SKM-1 treated with dmso at 0.1 percent for 144 hours (cell line): ENCODE results near the gene PSMB10.
"Not testable (repeated sequence)": the region's sequence is repeated elsewhere in the genome, so short reads cannot be mapped to it uniquely, and the experiment has no call there.

ENCODE experiments used
- DNase-seq: peaks from one replicate; lab custom pipeline; 2025; ENCODE audit not compliant: unreplicated experiment; lab: John Stamatoyannopoulos, UW

The PSMB10 gene

GRCh38 chr16:67927131-67927941, 9.3 kb downstream of the PSMB10 start:
- DNase-seq, result no peak

DNA sequence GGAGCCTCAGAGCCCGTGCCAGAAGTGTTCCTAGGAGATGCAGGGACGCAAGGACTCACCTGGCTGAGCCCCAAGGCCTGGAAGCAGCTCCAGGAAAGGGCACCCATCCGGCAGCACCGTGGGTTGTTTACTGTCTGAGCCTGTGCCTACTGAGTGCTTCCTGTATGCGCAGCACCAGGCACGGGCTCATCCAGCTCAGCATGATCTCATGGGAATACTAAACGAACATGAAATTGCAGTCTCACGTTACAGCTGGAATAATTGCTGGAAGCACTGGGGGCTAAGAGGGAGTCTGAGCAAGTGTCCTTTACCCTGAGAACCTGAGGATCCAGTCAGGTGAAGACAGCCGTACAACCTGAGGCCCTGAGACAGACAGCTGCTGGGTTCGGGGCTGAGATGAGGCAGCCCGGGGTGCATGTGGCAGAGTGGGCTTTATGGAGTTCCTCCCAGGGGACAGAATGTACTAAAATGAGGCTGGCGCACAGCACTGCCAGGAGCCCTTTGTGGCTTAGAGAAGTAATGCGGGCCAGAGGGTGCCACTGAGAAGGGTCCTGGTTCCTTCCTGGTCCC, 10.4 kb downstream of the PSMB10 start:
- DNase-seq, result no peak

GRCh38 chr16:67924140-67924906, 12.3 kb downstream of the PSMB10 start:
- no peak for DNase-seq

DNA sequence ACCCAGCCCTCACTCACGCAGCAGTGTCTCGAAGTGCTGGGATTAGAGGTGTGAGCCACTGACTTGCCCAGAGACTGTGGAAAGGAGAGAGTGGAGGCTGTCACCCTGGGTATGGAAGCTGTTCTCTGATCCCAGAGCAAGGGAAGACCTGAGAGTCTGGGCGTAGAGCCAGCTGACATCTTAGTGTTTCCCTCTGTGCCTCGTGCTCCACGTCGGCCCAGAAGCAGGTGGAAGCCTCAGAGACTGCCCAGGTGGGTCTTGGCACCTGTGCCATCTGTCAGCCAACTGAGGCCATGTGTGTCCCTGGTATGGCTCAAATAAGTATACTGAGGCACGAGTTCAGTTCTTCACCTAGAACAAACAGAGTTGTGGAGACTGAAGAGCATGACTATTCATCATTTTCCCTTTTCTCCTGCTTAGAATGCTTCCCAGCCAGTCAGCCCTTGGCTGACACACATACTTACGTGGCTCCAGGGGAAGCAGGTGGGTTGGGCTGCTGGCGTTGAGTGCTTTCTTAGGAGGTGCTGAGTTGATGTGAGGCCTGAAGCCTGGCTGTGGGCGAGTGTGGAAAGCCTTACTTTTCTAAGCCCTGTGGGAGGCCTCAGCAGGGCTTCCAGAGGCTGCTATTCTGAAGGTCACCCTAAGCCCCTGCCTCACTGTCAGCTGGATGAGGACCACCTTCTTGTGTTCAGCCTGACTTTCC, 13.1 kb downstream of the PSMB10 start:
- no peak for DNase-seq

- DNase-seq, result no peak
Measured at GRCh38 chr16:67922740-67923139, 13.9 kb downstream of the PSMB10 start.

- DNase-seq, result no peak
Measured at GRCh38 chr16:67922221-67922620, 14.4 kb downstream of the PSMB10 start.

DNA sequence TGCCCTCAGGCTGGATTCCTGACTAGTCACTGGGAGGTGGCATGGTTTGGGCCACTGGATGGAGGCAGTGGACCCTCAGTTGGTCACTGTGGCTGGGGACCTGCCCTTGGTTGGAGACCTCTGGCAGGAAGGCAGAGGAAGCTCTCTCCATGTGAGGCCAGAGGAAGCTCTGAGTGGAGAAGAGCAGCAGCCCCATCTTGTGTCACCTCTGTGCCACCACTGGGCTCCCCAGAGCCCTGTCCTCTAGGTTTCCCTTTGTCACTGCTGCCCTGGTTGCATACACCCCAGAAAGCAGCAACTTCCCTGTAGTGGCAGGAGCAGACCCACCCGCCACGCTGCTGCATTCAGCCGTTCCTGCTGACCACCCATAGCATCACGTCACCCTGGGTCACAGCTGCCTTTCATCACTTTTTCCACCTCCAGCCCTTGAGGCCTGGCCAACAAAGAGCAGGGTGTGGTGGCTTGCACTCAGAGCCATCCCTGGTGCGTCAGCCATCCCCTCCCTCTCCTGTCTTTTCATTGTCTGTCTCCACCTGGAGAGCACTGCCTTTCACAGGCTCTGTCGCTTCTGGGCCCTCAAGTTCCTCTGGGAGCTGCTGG, 16.9 kb downstream of the PSMB10 start:
- DNase-seq, result no peak

DNA sequence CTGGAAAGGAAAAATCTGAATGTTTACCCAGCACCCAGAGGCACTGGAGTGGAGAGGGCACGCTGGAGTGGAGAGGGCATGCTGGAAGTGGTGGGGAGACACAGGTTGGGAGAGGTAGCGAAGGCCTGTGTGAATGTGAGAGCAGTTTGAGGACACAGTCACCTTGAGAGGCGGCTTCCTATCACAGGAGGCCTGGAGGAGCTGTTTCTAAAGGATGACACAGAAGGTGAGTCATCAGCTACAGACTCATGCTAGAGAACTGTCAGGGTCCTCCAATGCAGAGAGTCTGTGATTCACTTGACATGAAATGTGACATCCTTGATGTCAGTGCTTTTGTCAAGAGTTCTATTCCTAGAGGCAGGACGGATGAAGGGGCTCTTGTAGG, 18.8 kb downstream of the PSMB10 start:
- no peak for DNase-seq

GRCh38 chr16:67917140-67917851, 19.4 kb downstream of the PSMB10 start:
- DNase-seq, result no peak

DNA sequence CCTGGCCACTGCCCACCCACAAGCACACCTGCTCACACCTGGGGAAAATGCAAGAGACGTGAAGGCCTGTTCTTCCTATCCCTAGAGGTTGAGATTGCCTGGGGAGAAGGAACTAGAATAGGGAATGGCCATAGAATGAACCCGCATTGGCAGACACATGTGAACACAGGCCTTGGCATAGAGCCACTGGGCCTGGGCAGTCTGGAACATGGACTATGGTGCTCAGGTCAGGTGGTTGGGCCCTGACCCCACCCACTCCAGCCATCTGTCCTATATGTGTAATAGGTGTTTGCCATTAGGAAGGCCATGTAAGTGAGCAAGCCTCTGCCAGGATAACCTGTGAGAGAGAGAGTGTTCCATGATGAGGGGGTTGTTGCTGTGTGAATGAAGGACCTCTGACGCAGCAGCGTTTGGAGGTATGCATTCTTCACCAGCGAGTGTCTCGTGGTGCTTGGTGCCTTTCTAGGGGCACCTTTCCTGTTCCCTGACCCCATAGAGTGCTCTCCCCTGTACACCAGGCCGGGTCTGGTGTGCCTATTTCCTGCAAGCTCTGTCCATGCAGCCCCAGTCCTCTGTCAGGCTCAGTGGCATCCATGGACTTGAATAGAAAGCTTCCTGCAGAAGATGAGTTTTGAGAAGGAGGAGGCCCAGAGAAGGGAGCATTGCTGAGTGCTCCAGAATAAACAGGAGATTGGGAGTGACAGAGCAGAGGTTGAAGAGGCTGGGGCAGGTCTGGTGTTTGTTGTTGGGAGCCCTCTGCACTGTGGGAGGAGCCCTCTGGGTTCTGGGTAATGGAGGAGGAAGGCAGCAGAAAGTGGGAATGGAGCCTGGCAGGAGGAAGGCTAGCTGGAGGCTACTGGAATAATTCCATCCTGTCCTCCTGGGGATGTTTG, 20.6 kb downstream of the PSMB10 start:
- no peak for DNase-seq

DNA sequence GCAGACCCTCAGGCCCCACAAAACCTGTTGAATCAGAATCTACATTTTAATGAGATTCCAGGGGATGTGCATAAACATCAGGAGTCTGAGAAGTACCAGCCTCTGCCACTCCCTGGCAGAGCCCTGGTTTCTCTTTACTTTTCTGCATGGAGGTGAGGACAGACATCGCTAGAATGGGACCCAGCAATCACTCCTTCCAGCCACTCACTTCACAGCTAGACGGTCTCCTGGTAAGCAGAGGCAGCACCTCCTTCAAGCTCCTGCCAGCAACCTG, 21.2 kb downstream of the PSMB10 start:
- not testable (repeated sequence) for DNase-seq

- DNase-seq, result no peak
Measured at GRCh38 chr16:67914758-67915495, 21.7 kb downstream of the PSMB10 start.

DNA sequence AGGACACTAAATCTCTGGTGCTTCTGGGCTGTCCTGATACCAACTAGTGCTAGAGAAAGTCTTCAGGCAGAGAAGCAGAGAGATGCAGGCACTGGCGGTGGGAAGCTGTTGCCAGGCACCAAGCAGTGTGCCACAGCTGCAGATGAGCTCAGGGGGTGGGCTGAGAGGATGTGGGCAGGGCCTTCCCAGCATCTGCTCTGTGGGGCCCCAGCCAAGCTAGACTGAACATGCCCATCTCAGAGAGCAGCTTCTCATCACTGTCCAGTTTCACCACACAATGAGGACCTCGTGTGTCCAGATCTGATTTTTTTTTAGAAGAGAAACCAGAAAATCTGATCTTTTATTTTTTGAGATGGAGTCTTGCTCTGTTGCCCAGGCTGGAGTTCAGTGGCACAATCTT, 26.5 kb downstream of the PSMB10 start:
- no peak for DNase-seq

- no peak for DNase-seq
Measured at GRCh38 chr16:67909056-67909742, 27.5 kb downstream of the PSMB10 start.

DNA sequence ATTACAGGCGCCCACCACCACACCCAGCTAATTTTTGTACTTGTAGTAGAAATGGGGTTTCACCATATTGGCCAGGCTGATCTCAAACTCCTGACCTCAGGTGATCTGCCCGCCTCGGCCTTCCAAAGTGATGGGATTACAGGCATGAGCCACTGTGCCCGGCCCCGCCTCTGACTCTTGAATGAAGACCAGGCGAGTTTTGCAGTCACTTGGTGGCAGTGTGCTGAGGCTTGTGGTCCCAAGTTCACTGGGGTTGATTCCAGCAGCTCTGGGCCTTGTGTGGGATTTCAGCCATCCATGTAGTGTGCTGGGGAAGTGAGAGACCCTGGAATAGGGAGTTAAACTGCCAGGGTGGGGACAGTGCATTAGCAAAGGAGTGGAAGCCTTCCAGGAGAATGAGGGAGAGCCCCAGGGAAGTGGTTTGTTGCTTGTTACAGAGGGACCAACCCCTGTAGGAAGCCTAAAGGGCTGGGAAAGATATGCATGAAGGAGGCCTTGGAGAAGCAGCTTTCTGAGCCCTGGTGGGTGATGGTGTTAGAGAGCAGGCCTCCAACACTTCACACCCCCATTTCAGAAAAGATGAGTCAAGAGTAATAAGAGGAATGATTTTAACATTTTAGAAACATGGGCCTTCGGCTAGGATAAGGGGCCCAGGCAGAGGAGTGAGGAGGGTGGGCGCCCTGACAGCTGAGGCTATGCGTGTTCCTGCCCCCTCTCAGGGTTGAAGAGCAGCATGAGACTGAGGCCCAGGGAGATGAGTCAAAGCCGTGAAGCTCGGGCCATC, 29.1 kb downstream of the PSMB10 start:
- DNase-seq, result no peak

DNA sequence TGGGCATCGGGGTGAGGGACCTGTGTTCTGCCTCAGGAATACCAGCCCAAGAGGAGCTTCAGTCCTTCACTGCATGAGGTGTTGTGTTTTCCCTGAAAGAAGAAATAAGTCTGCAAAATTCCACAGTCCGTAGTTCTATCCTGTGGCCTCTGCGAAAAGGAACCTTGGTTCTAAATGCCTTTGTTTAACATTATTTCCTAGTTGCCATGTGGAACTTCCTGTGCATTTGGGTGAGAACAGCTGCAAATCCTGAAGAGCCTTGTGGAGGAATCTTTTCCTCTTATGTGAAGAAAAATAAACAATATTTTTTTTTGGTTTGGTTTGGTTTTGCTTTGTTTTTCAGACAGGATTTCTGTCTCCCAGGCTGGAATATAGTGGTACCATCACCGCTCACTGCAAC, 33.8 kb downstream of the PSMB10 start:
- no peak for DNase-seq

GRCh38 chr16:67901734-67902133, 34.9 kb downstream of the PSMB10 start:
- no peak for DNase-seq

GRCh38 chr16:67897231-67897630, 39.4 kb downstream of the PSMB10 start:
- no peak for DNase-seq
